WTC11 (cell line): ENCODE measurements around the gene TFAP2E. TPM values are rescaled to one million over a fixed set of nuclear protein-coding genes. Genes with fewer than 3 reads are reported as not detected.

ENCODE experiments used
- ATAC-seq: fragments of 200-7000 bp; cut with Tn5 transposase; 2 replicates; pipeline ENCODE4 v1.10.0; 2021; ENCODE audit warnings: mild to moderate bottlenecking, moderate library complexity
- CTCF ChIA-PET: fragments of 300-600 bp; sonication (Branson Sonifier 250); formaldehyde crosslinking; loops from one replicate; lab custom pipeline; 2021; ENCODE audit warnings: antibody characterized with exemption; lab: Charles Lee
- POLR2A ChIA-PET: fragments of 350-600 bp; sonication (Branson Sonifier 250); formaldehyde crosslinking; loops from one replicate; lab custom pipeline; 2021; ENCODE audit warnings: antibody characterized with exemption; lab: Charles Lee
- DNase-seq: peaks from one replicate; pipeline ENCODE4 v3.0.0; 2021; ENCODE audit warnings: low spot score
- H3K27ac Mint-ChIP-seq: 2 replicates; pipeline ENCODE4 v1.8.0; 2021; ENCODE audit warnings: mixed read lengths
- H3K27me3 Mint-ChIP-seq: 2 replicates; pipeline ENCODE4 v1.8.0; 2021; ENCODE audit warnings: low read depth, mild to moderate bottlenecking, moderate library complexity, mixed read lengths
- H3K36me3 Mint-ChIP-seq: 2 replicates; pipeline ENCODE4 v1.8.0; 2021; ENCODE audit warnings: mixed read lengths
- H3K4me1 Mint-ChIP-seq: 2 replicates; pipeline ENCODE4 v1.8.0; 2022; ENCODE audit warnings: mixed read lengths
- H3K4me3 Mint-ChIP-seq: 2 replicates; pipeline ENCODE4 v1.8.0; 2021; ENCODE audit warnings: mild to moderate bottlenecking, moderate library complexity, mixed read lengths
- H3K9me3 Mint-ChIP-seq: 2 replicates; pipeline ENCODE4 v1.8.0; 2021; ENCODE audit warnings: mixed read lengths
- CREB1 ChIP-seq: sonication (generic); formaldehyde crosslinking; IDR thresholded peaks from 2 replicates; pipeline ENCODE4 v1.8.0; 2023; ENCODE audit warnings: mild to moderate bottlenecking, missing genetic modification reagents
- EMX1 ChIP-seq: fragments of 250-450 bp; sonication (Bioruptor Pico); IDR thresholded peaks from 2 replicates; pipeline ENCODE4 v1.8.0; 2021; ENCODE audit warnings: mild to moderate bottlenecking
- FOXJ3 ChIP-seq: sonication (generic); formaldehyde crosslinking; IDR thresholded peaks from 2 replicates; pipeline ENCODE4 v1.9.0; 2021; ENCODE audit warnings: missing genetic modification reagents, mild to moderate bottlenecking, borderline replicate concordance
- GTF2I ChIP-seq: fragments of 250-450 bp; sonication (Bioruptor Pico); conservative IDR thresholded peaks from 2 replicates; pipeline ENCODE4 v1.4.0; 2021; ENCODE audit warnings: mild to moderate bottlenecking
- HMGA2 ChIP-seq: fragments of 250-450 bp; sonication (Bioruptor Pico); IDR thresholded peaks from 2 replicates; pipeline ENCODE4 v1.4.0; 2021; ENCODE audit warnings: mild to moderate bottlenecking, moderate library complexity
- JAZF1 ChIP-seq: fragments of 250-450 bp; sonication (Bioruptor Pico); IDR thresholded peaks from 2 replicates; pipeline ENCODE4 v1.9.0; 2021; ENCODE audit warnings: moderate library complexity, mild to moderate bottlenecking, inconsistent platforms
- JUN ChIP-seq: sonication (generic); formaldehyde crosslinking; IDR thresholded peaks from 2 replicates; pipeline ENCODE4 v1.8.0; 2023; ENCODE audit warnings: mild to moderate bottlenecking, missing genetic modification reagents
- NFATC4 ChIP-seq: fragments of 250-450 bp; sonication (Bioruptor Pico); IDR thresholded peaks from 2 replicates; pipeline ENCODE4 v1.9.0; 2021; ENCODE audit warnings: mild to moderate bottlenecking
- NR3C1 ChIP-seq: sonication (generic); formaldehyde crosslinking; conservative IDR thresholded peaks from 2 replicates; pipeline ENCODE4 v1.8.1; 2023; ENCODE audit warnings: low read depth, mild to moderate bottlenecking, missing genetic modification reagents
- RELA ChIP-seq: sonication (generic); formaldehyde crosslinking; IDR thresholded peaks from 2 replicates; pipeline ENCODE4 v1.8.1; 2022; ENCODE audit warnings: missing genetic modification reagents, mild to moderate bottlenecking, borderline replicate concordance
- TCF7 ChIP-seq: sonication (generic); formaldehyde crosslinking; IDR thresholded peaks from 2 replicates; pipeline ENCODE4 v1.8.0; 2022; ENCODE audit warnings: mild to moderate bottlenecking, low read depth, missing genetic modification reagents, moderate library complexity
- ZBTB21 ChIP-seq: sonication (generic); formaldehyde crosslinking; IDR thresholded peaks from 2 replicates; pipeline ENCODE4 v1.8.1; 2023; ENCODE audit warnings: mild to moderate bottlenecking, missing genetic modification reagents, borderline replicate concordance
- ZNF121 ChIP-seq: sonication (generic); formaldehyde crosslinking; IDR thresholded peaks from 2 replicates; pipeline ENCODE4 v1.8.0; 2023; ENCODE audit warnings: missing genetic modification reagents
- ZNF416 ChIP-seq: fragments of 250-450 bp; sonication (Bioruptor Pico); IDR thresholded peaks from 2 replicates; pipeline ENCODE4 v1.9.0; 2021; ENCODE audit warnings: mild to moderate bottlenecking, inconsistent platforms
- total RNA-seq: library from RNA; stranded (reverse); gene quantifications from 3 replicates; pipeline ENCODE4 v1.2.3, GENCODE V29; 2021
- TF ChIP-seq, protein P1 (sequence below): sonication (generic); formaldehyde crosslinking; IDR thresholded peaks from 2 replicates; pipeline ENCODE4 v1.8.0; 2022; ENCODE audit warnings: missing genetic modification reagents
- TF ChIP-seq, protein P2 (sequence below): sonication (generic); formaldehyde crosslinking; IDR thresholded peaks from 2 replicates; pipeline ENCODE4 v1.8.1; 2023; ENCODE audit warnings: mild to moderate bottlenecking, missing genetic modification reagents, borderline replicate concordance

TFAP2E gene
- total RNA-seq, 1 experiment from 2014 or later, result 1.7 TPM

DNA sequence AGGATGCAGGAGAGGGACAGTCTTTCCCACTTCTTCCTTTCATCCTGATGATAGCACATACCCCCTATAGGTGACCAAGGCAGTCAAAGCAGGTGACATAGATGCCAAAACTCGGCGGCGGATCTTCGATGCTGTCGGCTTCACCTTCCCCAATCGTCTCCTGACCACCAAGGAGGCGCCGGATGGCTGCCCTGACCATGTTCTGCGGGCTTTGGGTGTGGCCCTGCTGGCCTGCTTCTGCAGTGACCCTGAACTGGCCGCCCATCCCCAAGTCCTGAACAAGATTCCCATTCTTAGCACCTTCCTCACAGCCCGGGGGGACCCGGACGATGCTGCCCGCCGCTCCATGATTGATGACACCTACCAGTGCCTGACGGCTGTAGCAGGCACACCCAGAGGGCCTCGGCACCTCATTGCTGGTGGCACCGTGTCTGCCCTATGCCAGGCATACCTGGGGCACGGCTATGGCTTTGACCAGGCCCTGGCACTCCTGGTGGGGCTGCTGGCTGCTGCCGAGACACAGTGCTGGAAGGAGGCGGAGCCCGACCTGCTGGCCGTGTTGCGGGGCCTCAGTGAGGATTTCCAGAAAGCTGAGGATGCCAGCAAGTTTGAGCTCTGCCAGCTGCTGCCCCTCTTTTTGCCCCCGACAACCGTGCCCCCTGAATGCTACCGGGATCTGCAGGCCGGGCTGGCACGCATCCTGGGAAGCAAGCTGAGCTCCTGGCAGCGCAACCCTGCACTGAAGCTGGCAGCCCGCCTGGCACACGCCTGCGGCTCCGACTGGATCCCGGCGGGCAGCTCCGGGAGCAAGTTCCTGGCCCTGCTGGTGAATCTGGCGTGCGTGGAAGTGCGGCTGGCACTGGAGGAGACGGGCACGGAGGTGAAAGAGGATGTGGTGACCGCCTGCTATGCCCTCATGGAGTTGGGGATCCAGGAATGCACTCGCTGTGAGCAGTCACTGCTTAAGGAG is 12.6 kb upstream of the TFAP2E start (continued):
- TF ChIP-seq, protein P1, sequence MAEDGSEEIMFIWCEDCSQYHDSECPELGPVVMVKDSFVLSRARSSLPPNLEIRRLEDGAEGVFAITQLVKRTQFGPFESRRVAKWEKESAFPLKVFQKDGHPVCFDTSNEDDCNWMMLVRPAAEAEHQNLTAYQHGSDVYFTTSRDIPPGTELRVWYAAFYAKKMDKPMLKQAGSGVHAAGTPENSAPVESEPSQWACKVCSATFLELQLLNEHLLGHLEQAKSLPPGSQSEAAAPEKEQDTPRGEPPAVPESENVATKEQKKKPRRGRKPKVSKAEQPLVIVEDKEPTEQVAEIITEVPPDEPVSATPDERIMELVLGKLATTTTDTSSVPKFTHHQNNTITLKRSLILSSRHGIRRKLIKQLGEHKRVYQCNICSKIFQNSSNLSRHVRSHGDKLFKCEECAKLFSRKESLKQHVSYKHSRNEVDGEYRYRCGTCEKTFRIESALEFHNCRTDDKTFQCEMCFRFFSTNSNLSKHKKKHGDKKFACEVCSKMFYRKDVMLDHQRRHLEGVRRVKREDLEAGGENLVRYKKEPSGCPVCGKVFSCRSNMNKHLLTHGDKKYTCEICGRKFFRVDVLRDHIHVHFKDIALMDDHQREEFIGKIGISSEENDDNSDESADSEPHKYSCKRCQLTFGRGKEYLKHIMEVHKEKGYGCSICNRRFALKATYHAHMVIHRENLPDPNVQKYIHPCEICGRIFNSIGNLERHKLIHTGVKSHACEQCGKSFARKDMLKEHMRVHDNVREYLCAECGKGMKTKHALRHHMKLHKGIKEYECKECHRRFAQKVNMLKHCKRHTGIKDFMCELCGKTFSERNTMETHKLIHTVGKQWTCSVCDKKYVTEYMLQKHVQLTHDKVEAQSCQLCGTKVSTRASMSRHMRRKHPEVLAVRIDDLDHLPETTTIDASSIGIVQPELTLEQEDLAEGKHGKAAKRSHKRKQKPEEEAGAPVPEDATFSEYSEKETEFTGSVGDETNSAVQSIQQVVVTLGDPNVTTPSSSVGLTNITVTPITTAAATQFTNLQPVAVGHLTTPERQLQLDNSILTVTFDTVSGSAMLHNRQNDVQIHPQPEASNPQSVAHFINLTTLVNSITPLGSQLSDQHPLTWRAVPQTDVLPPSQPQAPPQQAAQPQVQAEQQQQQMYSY (CRISPR knock-in tag), result no peak
- no peak for TF ChIP-seq CREB1 (CRISPR knock-in tag)
- no peak for TF ChIP-seq ZNF416 (CRISPR knock-in tag)
- TF ChIP-seq TCF7 (CRISPR knock-in tag), result no peak
- TF ChIP-seq FOXJ3, result no peak

DNA sequence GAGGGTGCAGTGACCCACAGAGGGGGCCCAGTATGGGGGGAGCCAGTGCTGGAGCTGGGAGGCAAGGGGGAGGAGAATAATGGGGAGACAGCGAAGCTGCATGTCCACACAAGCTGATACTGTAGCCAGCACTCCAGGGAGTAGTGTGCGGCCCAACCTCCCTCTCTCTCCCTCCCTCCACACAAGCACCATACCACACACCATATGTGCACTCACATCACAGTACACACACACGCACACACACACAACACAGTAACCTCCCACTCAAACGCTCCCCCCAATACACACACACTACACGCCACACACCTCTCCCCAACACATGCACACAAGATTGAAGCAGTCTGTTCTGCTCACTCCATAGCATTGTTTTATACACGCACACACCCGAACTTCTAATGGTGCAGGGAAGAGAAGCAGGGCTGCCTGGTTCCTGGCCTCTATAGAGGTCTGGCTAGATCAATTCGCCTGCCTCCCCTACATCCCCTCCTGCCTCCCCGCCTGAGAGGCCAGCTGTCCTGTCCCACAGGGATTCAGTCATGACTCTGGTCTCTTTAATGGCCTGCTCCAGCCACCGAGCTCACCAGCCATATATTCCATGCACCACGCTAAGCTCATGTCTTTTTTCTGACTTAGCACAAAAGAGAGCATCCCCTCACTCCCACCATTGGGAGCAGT is 11.7 kb upstream of the TFAP2E start:
- no peak overlapping the region for H3K4me3 Mint-ChIP-seq
- H3K27ac Mint-ChIP-seq, result peak overlapping the region; percentile 43; the same call in 1 of the 2 replicates
- TF ChIP-seq ZBTB21, result no peak
- no peak for TF ChIP-seq NR3C1
- TF ChIP-seq ZNF121 (CRISPR knock-in tag), result no peak
- TF ChIP-seq HMGA2 (CRISPR knock-in tag), result no peak
- no peak for TF ChIP-seq RELA (CRISPR knock-in tag)
- TF ChIP-seq, protein P2, sequence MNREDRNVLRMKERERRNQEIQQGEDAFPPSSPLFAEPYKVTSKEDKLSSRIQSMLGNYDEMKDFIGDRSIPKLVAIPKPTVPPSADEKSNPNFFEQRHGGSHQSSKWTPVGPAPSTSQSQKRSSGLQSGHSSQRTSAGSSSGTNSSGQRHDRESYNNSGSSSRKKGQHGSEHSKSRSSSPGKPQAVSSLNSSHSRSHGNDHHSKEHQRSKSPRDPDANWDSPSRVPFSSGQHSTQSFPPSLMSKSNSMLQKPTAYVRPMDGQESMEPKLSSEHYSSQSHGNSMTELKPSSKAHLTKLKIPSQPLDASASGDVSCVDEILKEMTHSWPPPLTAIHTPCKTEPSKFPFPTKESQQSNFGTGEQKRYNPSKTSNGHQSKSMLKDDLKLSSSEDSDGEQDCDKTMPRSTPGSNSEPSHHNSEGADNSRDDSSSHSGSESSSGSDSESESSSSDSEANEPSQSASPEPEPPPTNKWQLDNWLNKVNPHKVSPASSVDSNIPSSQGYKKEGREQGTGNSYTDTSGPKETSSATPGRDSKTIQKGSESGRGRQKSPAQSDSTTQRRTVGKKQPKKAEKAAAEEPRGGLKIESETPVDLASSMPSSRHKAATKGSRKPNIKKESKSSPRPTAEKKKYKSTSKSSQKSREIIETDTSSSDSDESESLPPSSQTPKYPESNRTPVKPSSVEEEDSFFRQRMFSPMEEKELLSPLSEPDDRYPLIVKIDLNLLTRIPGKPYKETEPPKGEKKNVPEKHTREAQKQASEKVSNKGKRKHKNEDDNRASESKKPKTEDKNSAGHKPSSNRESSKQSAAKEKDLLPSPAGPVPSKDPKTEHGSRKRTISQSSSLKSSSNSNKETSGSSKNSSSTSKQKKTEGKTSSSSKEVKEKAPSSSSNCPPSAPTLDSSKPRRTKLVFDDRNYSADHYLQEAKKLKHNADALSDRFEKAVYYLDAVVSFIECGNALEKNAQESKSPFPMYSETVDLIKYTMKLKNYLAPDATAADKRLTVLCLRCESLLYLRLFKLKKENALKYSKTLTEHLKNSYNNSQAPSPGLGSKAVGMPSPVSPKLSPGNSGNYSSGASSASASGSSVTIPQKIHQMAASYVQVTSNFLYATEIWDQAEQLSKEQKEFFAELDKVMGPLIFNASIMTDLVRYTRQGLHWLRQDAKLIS, result no peak
- TF ChIP-seq JUN, result no peak
- no peak for TF ChIP-seq NFATC4 (CRISPR knock-in tag)
- TF ChIP-seq EMX1, result no peak
- TF ChIP-seq GTF2I (CRISPR knock-in tag), result no peak
- TF ChIP-seq JAZF1, result no peak
- no peak for ATAC-seq
- H3K27me3 Mint-ChIP-seq, result no peaks in the 10 kb centered on the region
- POLR2A ChIA-PET, result no interaction called here
- CTCF ChIA-PET, result interaction anchor here (1.2 kb wide), 1 partner anchor 111 kb away, joined by 4 read pairs; no protein-coding TSS in a partner anchor
- DNase-seq, result no peak
- peaks cover 9% of the 10 kb centered on the region for H3K4me1 Mint-ChIP-seq
- no peaks in the 10 kb centered on the region for H3K9me3 Mint-ChIP-seq
- peaks cover 26% of the 10 kb centered on the region for H3K36me3 Mint-ChIP-seq
